Spleen (tissue), 3 donors: ENCODE data around the gene CASP10.

Experiments
- POLR2A ChIP-seq, 3 donors: fragments of 450-650 bp; IDR thresholded peaks; one replicate each; pipeline ENCODE4 v1.5.1; 2017; ENCODE audit warnings: antibody characterized with exemption in 3 of 3, mild to moderate bottlenecking in 1 of 3
- POLR2AphosphoS5 ChIP-seq, 3 donors: sonication (generic); formaldehyde crosslinking; IDR thresholded peaks; one replicate each; pipeline ENCODE4 v1.5.1; 2017; ENCODE audit warnings: antibody characterized with exemption in 3 of 3

DNA sequence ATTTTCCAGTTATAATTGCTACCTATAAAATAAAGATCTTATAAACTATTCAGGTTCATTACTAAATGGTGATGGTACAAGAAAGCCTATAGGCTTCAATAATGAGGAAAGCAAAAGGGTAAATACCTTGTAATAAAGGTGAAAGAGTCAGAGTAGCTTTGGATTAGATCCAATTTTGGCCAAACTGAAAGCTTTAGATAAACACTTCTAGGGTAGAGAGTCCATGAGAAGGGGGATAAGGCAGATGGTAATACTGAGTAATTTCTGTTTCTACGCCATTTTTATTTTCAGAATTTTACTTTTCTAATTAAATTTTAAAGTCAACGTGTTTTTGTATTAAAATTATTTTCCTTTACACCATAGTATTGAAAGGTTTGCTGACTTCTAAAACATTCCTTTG is 86.8 kb downstream of the CASP10 start:
- TF ChIP-seq POLR2A (IDR thresholded peaks at IDR 0.05) (no peak), POLR2AphosphoS5 (IDR thresholded peaks at IDR 0.05) (no peak)
